Osteocyte (in vitro differentiated cells): ENCODE data around the gene HINT3. TPM values are rescaled to one million over a fixed set of nuclear protein-coding genes. Genes with fewer than 3 reads are reported as not detected.

ENCODE experiments used
- DNase-seq: peaks from one replicate; pipeline ENCODE4 v3.0.0; 2021; ENCODE audit warnings: mixed read lengths; ENCODE audit not compliant: unreplicated experiment; ENCODE audit errors: extremely low spot score
- H3K27ac Mint-ChIP-seq: one replicate; pipeline ENCODE4 v1.8.0; 2021; ENCODE audit warnings: mild to moderate bottlenecking, mixed read lengths; ENCODE audit not compliant: unreplicated experiment
- H3K27me3 Mint-ChIP-seq: one replicate; pipeline ENCODE4 v1.8.0; 2021; ENCODE audit warnings: mixed read lengths; ENCODE audit not compliant: unreplicated experiment
- H3K36me3 Mint-ChIP-seq: one replicate; pipeline ENCODE4 v1.8.0; 2021; ENCODE audit warnings: mixed read lengths; ENCODE audit not compliant: unreplicated experiment
- H3K4me1 Mint-ChIP-seq: one replicate; pipeline ENCODE4 v1.8.0; 2021; ENCODE audit warnings: mixed read lengths; ENCODE audit not compliant: unreplicated experiment
- H3K4me3 Mint-ChIP-seq: one replicate; pipeline ENCODE4 v1.8.0; 2021; ENCODE audit warnings: mild to moderate bottlenecking, moderate library complexity, mixed read lengths; ENCODE audit not compliant: unreplicated experiment
- H3K9me3 Mint-ChIP-seq: one replicate; pipeline ENCODE4 v1.8.0; 2021; ENCODE audit warnings: mixed read lengths; ENCODE audit not compliant: unreplicated experiment
- CTCF ChIP-seq: fragments of 200-600 bp; sonication (generic); IDR thresholded peaks from 2 replicates; pipeline ENCODE4 v1.5.0; 2021; ENCODE audit warnings: antibody characterized with exemption, mild to moderate bottlenecking, moderate library complexity
- total RNA-seq: library from RNA; stranded (reverse); gene quantifications from 2 replicates; pipeline ENCODE4 v1.2.1, GENCODE V29; 2021

HINT3 gene
- total RNA-seq, 1 donor from 2014 or later = 15.0 TPM

- peaks cover 2% of the 10 kb centered on the region for H3K4me1 Mint-ChIP-seq
- no peak for TF ChIP-seq CTCF
- H3K27ac Mint-ChIP-seq = no peak overlapping the region
- no peak overlapping the region for H3K4me3 Mint-ChIP-seq
- H3K9me3 Mint-ChIP-seq = no peaks in the 10 kb centered on the region
- no peaks in the 10 kb centered on the region for H3K27me3 Mint-ChIP-seq
- H3K36me3 Mint-ChIP-seq = peaks cover 50% of the 10 kb centered on the region
- DNase-seq = no peak
These were observed 69.4 kb downstream of the HINT3 start for GRCh38 chr6:126026001-126026400.

GRCh38 chr6:126027601-126028000 lies 71.0 kb downstream of the HINT3 start:
- DNase-seq = no peak
- no peaks in the 10 kb centered on the region for H3K27me3 Mint-ChIP-seq
- peaks cover 37% of the 10 kb centered on the region for H3K36me3 Mint-ChIP-seq
- no peak for TF ChIP-seq CTCF
- no peaks in the 10 kb centered on the region for H3K9me3 Mint-ChIP-seq
- no peak overlapping the region for H3K27ac Mint-ChIP-seq
- peaks cover 2% of the 10 kb centered on the region for H3K4me1 Mint-ChIP-seq
- no peak overlapping the region for H3K4me3 Mint-ChIP-seq

Other genes starting within 250 kb of the HINT3 start
- 22.7 and 25.8 TPM in 2 replicates for gene HEY2, start 207.1 kb upstream of the HINT3 start, total RNA-seq
- 63.5 and 65.7 TPM in 2 replicates for gene NCOA7, start 165.8 kb upstream of the HINT3 start, total RNA-seq
- gene TRMT11, start 29.8 kb downstream of the HINT3 start, total RNA-seq = 20.4 and 21.1 TPM in 2 replicates